HT1080 (cell line): ENCODE results near the gene UBN2. TPM values are rescaled to one million over a fixed set of nuclear protein-coding genes. Genes with fewer than 3 reads are reported as not detected.

Experiments used
- DNase-seq: peaks from one replicate; pipeline ENCODE4 v3.0.0-alpha.2; 2015; ENCODE audit warnings: low read depth
- small RNA-seq: library from RNA; depleted of rRNA; stranded (forward); fragments of <200 nt; gene quantifications from one replicate; pipeline ENCODE3, GENCODE V24; 2014
- total RNA-seq: library from RNA; depleted of rRNA; stranded (reverse); fragments of >200 nt; shearing (Covaris generic); gene quantifications from 2 replicates; pipeline ENCODE4 v1.2.3, GENCODE V29; 2014; rRNA removed

UBN2 gene
- total RNA-seq, 1 experiment from 2014 or later: 1.6 TPM

- DNase-seq: no peak
Measured at GRCh38 chr7:139341776-139342226, 110.8 kb downstream of the UBN2 start.

- DNase-seq: no peak
Measured at GRCh38 chr7:139345042-139345441, 114.0 kb downstream of the UBN2 start.

GRCh38 chr7:139351027-139351426, 120.0 kb downstream of the UBN2 start:
- no peak for DNase-seq

GRCh38 chr7:139354729-139355128, 123.7 kb downstream of the UBN2 start:
- no peak for DNase-seq

- DNase-seq: no peak
Measured at GRCh38 chr7:139355320-139355719, 124.3 kb downstream of the UBN2 start.

Small RNA genes within 50 kb of the gene (small RNA-seq; reads per million reads assigned to genes)
- gene AC009220.1 (not detected), gene RNU6-206P (not detected)

Other genes starting within 250 kb of the UBN2 start
- gene KIAA1549, start 249.8 kb upstream of the UBN2 start, total RNA-seq: 2.4 and 4.1 TPM in 2 replicates
- 1.6 and 2.7 TPM in 2 replicates for gene ZC3HAV1L, start 195.2 kb upstream of the UBN2 start, total RNA-seq
- 26.7 and 28.3 TPM in 2 replicates for gene ZC3HAV1, start 121.5 kb upstream of the UBN2 start, total RNA-seq
- gene FMC1, start 110.1 kb downstream of the UBN2 start, total RNA-seq: 8.1 and 13.1 TPM in 2 replicates
- 45.4 and 66.7 TPM in 2 replicates for gene LUC7L2, start 128.7 kb downstream of the UBN2 start, total RNA-seq